ENCODE measurements around the gene SSPN.

SSPN gene, protein sequence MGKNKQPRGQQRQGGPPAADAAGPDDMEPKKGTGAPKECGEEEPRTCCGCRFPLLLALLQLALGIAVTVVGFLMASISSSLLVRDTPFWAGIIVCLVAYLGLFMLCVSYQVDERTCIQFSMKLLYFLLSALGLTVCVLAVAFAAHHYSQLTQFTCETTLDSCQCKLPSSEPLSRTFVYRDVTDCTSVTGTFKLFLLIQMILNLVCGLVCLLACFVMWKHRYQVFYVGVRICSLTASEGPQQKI

DNA sequence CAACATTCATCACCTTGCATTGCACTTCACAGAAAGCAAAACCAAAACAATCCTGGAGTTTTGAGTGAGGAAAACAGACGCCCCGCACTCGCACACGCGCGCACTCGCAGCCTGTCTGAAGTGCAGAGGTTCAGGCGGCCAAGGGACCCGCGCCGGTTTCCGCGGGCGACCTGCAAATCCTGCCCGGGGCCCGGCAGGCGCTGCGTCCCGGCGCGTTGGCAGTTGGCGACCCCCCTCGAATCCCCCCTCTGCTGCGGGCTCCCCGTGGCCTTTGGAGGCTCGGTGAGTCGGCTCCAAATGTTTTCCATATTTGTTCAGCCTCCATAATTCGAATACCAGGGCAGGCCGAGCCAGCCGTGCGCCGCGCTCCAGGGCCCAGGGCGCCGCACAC lies at the start of gene SSPN:
Gene SSPN, plus strand, starts transcription at position 324 of the 391 bp plus-strand sequence. CDS start 100 bp downstream, outside the sequence.
- DNase-seq (ENCODE audit: low read depth in 2 of 3, low spot score in 1 of 3): no peak

DNA sequence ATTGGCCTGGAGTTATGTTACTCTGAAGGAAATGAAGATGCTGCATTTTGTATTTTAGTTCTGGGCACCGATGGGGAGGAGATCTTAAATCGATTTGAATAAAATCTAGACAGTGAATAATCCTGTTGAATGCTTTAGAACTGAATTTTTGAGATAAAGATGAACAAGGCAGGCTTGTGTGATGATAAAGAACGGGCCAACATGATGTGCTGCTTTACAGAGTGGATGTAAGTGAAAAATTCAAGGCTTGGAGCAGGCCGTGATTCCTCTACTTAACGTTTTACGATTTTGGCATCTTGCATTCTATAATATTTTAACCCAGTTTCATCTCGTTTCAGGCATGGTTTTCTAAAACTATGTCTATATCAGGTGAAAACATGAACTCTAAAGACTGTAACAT lies 47.1 kb upstream of the SSPN start:
- DNase-seq (ENCODE audit: low read depth in 2 of 3, low spot score in 1 of 3): no peak

DNA sequence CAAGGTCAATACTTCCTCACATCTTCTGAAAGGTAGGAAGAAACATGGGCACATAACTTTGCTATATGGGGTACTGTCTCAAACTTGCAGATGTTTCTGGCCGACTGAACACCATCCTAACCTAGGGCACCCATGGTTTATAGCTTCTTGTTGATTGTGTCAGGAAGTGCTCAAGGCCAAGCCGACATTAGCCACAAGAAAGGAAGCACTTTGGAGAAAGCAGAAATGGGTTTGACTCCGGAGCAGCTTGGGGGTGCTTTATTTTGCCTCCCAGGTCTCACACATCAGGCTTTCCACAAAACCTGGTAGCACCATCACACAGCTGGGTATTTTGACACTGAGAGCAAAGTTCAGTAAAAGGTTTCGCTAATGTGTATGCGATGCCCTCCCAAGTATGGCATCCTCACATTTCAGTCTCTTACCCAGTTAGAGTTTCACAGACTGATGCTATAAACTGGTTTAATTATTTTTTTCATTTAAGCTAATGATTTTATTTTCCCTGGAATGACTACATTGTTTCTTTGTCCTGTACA lies 45.3 kb upstream of the SSPN start:
- DNase-seq (ENCODE audit: low read depth in 2 of 3, low spot score in 1 of 3): no peak

DNA sequence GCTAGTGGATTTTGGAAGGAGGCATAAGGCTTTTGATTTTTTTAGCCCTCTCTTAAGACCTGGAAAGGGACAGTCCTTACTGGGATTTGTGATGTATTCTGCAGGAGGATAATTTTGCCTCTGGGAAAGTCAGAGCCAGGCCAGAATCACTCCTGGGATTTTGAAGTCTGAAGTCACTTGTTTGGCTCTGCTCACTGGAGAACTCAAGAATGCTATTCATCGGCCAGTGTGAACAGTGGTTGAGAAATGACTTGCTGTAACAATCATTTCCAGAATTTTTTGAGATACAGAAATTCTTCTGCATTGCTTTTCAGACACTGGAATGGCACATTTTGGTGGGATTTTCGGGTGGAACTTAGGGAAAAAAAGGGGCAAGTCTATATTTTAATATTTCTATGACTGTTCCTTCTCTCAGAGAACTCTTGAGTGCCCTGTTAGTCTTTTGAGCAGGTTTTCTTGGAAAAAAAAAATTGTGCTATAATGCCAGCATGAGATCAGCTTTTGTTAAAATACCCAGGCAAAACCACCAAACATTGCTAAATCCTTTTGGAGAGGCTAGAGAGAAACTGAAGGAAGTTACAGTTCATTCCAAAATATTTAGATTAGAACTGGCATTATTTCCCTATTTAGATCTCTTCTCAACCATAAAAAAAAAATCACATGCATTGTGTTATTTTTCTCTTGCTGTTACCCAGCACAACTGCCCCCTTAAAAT lies 44.5 kb upstream of the SSPN start:
- no peak for DNase-seq (ENCODE audit: low read depth in 2 of 3, low spot score in 1 of 3)

DNA sequence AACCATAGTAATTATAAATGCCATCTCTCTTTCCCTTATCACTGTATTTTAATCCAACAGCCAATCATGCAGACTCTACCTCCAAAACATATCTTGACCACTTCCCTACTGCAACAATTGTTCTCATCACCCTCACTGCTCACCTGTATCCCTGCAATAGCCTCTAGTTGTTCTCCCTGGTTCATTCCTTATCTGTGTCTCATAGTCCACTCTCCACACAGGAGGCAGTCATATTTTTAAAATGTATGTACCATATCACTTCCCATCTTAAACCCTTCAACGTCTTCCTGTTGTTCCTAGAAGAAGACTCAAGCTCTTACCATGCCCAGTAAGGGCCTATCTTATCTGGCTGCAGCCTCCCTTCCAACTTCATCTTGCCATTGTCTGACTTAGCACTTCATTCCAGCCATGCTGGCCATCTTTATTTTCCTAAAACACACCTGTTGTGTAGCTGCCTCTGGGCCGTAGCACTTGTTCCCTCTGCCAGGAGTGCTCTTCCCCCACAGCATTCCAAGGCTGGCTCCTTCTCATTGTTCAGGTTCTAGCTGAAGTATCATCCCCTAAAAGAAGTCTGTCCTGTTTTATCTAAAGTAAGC lies 42.8 kb upstream of the SSPN start:
- no peak for DNase-seq (ENCODE audit: low read depth in 2 of 3, low spot score in 1 of 3)

DNA sequence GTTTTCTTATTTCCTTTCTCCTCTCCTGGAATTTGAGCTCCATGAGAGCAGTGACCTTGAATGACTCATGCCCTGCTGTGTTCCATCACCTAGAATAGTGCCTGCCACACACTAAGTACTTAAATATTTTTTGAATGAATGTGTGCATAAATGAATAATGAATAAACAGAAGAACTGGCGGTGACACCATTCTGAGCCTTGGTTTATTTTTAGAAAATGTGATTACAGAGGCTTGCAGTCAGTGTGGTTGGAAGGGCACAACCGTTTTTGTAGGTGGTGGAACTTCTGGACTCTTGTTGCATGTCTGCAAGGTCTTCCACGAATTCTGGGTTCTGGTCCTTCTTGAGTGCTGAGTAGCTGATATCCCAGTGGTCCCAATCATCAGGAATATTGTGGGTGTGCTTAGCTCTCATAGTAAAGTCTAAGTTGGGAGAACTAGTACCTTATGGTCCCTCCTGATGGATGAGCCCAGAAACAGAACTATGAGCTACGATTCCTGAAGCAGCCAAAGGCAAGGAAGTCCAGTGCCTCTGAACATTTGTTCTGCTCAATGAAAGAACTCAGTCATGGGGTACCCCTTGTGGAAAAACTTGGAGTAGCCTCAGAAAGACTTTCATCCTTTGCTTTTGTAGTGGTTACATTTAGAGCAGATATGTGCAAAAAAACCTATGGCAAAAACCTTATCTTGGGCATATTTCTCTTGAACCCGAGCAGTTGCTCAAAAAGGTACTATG lies 41.8 kb upstream of the SSPN start:
- no peak for DNase-seq (ENCODE audit: low read depth in 2 of 3, low spot score in 1 of 3)

DNA sequence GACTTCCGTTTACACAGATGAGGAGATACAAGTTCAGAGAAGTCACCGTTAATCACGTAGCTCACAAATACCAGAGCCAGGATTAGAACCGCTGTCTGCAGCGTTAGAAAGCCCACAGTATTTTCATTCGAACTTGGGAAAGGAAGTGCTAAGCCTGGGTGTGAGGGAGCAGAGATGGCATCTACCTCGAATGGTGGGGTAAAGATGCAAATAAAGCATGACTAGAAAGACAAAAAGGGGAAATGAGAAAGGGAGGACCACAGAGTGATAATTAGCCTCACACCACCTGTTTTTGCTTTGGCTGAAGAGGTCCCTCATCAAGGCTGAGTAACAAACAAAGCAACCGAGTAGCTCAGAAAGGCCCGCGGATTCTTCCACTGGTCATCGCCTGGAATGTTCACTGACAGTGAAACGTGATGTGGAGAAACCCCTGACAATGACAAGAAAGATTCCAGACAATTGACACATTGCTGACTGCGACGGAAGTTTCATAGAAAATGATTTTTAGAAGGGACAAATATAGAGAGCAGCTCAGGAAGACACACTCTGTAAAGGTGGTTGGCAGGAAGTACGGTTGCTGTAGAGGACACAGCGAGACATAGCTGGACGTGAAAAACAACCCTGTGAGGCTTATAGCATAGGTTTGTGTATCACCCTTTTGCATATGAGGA lies 39.0 kb upstream of the SSPN start:
- no peak for DNase-seq (ENCODE audit: low read depth in 2 of 3, low spot score in 1 of 3)

DNA sequence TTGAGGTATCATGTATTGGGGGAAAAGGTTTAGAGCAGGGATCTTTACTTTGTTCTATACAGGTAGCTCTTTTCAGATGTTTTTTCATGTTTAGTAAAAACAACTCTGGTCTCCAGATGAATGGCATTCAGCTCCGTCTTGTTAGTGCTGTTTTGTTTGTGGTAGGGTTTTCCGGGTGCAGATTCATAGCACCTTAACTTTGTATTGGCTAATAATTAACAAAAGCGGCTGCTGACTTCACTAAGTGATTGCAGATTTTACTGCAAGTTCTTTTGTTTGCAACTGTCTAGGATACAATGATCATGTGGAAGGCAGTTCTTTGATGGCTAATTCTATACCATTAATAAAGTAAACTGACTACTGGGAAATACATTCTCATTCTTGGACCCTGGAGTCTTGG lies 38.4 kb upstream of the SSPN start:
- no peak for DNase-seq (ENCODE audit: low read depth in 2 of 3, low spot score in 1 of 3)

DNA sequence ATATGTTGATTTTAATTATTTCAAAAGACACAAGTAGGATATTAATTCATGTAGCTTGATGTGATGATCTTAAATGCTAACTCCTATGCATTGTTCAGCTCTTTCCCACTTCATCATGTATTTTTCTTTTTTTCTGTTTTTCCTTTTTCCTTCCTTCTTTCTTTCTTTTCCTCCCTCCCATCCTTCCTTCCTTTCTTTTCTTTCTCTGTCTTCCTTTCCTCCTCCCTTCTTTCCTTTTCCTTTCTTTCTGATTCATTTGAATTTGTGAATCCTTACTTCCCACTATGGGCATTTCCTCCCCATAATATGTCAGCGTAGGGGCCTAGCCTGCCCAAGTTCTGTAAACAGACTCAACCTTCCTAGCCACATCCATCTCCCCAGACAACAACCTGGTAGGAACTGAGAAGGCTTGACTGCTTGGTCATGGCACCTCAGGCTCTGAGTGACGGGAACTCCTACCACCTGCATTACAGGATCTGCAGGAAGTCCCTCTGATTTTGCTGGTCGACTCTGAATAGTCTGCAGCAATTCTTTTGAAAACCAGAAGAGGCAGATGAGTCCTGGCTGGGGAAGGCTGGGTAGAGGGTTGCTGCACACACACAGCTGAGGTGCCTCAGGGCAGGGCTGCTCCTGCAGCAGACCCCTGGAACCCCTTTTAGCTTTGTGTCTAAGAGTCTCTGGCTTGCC lies 37.2 kb upstream of the SSPN start:
- DNase-seq (ENCODE audit: low read depth in 2 of 3, low spot score in 1 of 3): no peak

DNA sequence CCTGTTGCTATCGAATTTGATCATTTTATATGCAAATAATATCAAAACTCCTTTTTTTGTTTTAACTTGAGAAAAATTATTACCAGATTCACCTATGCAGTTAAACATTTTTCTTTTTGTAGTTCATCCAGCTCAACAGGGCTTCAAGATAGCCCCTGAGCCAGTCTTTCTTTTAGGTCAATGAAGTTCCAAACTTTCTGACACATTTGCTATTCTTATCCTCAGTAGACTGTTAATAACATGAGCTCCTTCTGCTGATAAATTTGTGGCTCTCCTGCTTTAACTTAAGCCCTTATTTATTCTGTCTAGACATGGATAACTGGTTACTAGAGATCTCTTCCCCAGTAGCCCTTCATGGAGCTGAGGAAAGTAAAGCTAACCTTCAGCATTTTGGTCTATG lies 33.2 kb upstream of the SSPN start:
- no peak for DNase-seq (ENCODE audit: low read depth in 2 of 3, low spot score in 1 of 3)

DNA sequence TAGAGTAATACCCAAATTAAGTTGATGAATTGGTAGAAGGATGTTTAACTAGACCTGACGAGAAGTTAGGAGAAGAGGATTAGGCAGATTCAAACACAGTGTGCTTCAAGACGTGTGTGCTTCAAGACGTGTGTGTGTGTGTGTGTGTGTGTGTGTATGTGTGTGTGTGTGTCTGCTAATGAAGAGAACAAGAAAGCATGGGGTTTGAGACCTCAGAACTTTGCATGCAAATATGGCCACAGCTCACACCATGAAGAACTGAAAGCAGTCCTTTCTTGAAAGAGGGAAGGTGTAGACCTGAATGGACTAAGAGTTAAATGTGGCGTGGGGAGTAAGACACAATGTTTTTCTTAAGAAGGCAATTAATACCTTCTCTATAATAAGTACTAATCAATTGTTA lies 32.5 kb upstream of the SSPN start:
- no peak for DNase-seq (ENCODE audit: low read depth in 2 of 3, low spot score in 1 of 3)

DNA sequence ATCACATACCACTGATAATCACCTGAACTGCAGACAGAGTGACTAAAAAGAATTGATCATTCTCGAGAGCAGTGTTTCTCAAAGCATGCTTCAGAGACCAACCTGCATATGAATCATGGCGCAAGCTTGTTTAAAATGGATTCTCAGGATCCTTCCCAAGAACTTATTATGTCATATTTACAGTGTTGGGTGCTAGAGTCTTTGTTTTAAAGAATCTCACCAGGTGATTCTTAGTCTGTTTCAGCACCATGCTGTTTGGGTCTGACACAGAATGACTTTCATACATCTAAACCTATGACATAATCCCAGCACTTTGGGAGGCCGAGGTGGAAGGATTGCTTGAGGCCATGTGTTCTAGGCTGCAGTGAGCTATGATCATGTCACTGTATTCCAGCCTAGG lies 31.3 kb upstream of the SSPN start:
- DNase-seq (ENCODE audit: low read depth in 2 of 3, low spot score in 1 of 3): no peak

DNA sequence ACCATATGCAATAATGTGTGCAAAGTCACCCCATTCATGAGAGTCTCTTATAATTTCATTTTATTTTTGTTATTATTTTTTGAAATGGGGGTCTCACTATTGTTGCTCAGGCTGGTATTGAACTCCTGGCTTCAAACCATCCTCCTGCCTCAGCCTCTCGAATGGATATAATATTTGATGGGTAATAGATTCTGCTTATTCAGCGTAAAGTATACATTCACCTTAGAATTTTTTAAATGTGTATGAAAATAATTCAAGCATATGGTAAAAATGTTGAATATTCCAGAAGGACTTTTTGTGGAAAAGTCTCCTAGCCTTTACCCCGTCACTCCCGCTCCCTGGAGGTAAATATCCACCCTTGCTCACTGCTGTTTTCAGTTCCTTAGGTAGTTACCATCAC lies 23.4 kb upstream of the SSPN start:
- DNase-seq (ENCODE audit: low read depth in 2 of 3, low spot score in 1 of 3): no peak

DNA sequence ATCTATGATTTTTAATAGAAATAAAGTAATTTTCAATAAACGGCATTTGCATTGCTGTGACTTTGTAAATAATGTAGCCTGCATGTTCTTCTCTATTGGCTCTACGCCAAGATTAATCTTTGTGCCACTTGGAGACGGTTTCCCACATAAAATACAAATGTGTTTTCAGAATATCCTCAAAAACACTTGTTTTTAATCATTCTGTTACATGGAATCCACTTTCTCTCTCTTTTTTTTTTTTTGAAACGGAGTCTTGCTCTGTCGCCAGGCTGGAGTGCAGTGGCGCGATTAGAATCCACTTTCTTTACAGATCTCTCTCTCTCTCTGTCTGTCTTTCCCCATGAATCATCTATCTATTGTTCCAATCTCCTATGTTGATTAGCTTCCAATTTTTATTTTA lies 22.8 kb upstream of the SSPN start:
- no peak for DNase-seq (ENCODE audit: low read depth in 2 of 3, low spot score in 1 of 3)

DNA sequence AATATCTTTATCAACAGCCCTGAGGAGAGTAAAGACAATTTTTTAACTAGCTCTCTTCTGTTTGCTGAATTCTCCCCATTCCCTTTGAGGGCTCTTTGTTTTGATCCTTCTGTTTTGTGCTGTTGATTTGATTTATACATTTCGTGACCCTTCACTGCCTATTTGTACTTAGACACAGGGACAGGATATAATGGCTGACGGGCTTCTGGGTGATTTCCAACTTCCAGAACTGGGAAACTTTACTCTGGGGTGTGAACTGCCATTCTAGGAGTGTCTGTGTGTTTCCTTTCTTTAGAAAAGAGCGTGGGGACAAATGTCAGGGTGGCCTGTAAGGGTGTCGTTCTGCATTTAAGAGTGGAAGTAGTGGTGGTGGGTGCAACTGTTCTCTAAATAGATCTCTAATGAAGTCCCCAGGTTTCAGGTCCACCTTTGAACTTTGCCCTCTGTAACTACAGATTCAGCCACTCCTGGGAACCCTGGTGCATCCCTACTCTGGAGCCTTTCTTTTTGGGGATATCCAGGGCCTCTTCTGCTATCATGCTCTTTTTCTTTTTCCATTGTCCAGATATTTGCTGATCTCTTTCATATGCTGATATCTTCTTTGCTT lies 22.3 kb upstream of the SSPN start:
- DNase-seq (ENCODE audit: low read depth in 2 of 3, low spot score in 1 of 3): no peak

DNA sequence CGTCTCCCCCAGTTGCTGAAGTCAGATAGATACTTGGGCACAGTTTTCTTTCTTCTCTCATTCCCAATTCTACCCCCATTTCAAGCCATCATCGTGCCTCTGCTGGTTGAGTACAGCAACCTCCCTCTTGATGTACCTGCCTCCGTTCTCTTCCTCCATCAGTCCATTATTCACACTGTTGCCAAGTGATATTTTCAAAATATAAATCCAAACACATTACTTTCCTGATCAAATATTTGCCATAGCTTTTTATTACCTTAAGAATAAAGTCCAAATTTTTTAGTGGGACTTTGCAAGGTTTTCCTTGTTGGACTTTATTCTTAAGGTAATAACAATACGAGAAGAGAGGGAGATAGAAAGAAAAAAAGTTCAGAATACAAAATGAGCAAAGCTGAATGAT lies 18.6 kb upstream of the SSPN start:
- DNase-seq (ENCODE audit: low read depth in 2 of 3, low spot score in 1 of 3): no peak

DNA sequence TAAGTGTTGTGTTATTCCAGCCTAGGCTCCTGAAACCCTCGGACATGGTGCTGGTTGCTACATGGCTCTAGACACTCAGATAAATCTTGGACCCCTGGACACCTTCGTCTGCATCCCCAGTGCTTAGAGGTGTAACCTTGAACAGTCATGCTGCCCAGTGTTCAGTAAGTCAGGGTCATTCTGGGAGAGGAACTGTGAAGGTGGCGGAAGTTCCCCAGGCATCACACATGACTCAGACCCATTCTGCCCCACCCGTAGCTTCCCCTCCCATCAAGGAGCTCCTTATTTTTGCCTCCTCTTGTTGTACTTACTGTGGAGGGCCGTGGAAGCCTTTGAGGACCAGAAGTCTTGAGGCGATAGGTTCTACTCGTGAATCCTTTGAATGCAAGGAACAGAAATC lies 18.1 kb upstream of the SSPN start:
- DNase-seq (ENCODE audit: low read depth in 2 of 3, low spot score in 1 of 3): no peak

DNA sequence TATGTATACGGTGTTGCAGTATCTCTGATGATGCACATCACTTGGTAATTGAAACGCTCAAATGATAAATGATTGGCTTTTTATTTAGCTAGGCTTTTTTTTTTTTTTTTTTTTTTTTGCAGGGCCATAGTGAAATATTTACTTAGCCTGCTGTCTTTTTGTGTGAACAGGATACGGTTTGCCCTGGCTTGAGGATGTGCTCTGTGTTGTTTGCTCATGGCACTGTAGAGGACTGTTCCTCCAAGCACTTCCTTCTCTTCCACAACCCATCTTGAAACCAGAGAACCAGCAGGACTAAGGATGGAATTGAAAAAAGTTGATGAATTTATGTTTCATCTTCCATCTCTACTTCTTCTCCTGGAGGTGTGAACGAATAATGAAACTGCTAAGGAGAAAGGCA lies 15.5 kb upstream of the SSPN start:
- DNase-seq (ENCODE audit: low read depth in 2 of 3, low spot score in 1 of 3): no peak

DNA sequence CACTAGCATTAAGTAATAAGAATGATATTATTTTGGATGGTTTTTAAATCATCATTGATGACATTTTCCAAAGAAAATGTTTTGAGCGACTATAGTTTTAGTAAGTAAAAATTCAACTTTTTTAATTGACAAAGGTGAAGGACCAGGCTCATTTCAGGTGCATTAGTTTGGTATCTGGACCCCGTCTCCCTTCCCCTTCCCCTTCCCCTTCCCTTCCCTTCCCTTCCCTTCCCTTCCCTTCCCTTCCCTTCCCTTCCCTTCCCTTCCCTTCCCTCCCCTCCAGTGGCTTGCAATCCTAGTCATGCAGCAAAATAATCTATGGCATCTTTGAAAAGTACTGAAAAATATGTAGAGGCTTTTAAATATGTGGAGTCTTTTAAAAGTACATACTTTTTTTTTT lies 13.0 kb upstream of the SSPN start:
- DNase-seq (ENCODE audit: low read depth in 2 of 3, low spot score in 1 of 3): no peak
